Measurements from ENCODE around the gene ITGAV. TPM values are rescaled to one million over a fixed set of nuclear protein-coding genes. Genes with fewer than 3 reads are reported as not detected.

ITGAV gene
- total RNA-seq, 4 donors from 2014 or later = 28.9 to 67.0 (median 52.1) TPM

- H3K4me3 ChIP-seq = no peak overlapping the region
- no peak for DNase-seq
- H3K4me1 ChIP-seq = no peaks in the 10 kb centered on the region
- TF ChIP-seq POLR2AphosphoS5 (IDR thresholded peaks at IDR 0.05) (no peak), POLR2A (IDR thresholded peaks at IDR 0.05) (no peak), EP300 (IDR thresholded peaks at IDR 0.05; ENCODE audit: low read depth) (no peak)
- TF ChIP-seq, protein P1, sequence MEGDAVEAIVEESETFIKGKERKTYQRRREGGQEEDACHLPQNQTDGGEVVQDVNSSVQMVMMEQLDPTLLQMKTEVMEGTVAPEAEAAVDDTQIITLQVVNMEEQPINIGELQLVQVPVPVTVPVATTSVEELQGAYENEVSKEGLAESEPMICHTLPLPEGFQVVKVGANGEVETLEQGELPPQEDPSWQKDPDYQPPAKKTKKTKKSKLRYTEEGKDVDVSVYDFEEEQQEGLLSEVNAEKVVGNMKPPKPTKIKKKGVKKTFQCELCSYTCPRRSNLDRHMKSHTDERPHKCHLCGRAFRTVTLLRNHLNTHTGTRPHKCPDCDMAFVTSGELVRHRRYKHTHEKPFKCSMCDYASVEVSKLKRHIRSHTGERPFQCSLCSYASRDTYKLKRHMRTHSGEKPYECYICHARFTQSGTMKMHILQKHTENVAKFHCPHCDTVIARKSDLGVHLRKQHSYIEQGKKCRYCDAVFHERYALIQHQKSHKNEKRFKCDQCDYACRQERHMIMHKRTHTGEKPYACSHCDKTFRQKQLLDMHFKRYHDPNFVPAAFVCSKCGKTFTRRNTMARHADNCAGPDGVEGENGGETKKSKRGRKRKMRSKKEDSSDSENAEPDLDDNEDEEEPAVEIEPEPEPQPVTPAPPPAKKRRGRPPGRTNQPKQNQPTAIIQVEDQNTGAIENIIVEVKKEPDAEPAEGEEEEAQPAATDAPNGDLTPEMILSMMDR (IDR thresholded peaks at IDR 0.05) = no peak
- peaks cover 0 to 17% (median 8%) of the 10 kb centered on the region in 4 donors for H3K36me3 ChIP-seq
- 48 to 53% methylated on average over 3 to 4 of the region's 4 CpGs for WGBS, 2 donors (ENCODE audit: low coverage in 1 of 2)
- H3K27ac ChIP-seq = no peak overlapping the region
- intact Hi-C loops (cut with DNase I; ENCODE audit: low total_unique reads) = no loop called here
- no peaks in the 10 kb centered on the region for H3K27me3 ChIP-seq
- H3K9me3 ChIP-seq = no peaks in the 10 kb centered on the region
- in situ Hi-C loops (cut with MboI; ENCODE audit: low pct_ligation_motif_present in 1 of 4, low pct_unique_long_range_greater_than_20kb in 1 of 4, low sequenced_read_pairs in 3 of 4) = loop anchor here (5.0 to 10.0 kb wide), 3 partner anchors 134 to 139 kb away; no protein-coding TSS in a partner anchor
These were observed 51.4 kb downstream of the ITGAV start for GRCh38 chr2:186641132-186641806.

DNA sequence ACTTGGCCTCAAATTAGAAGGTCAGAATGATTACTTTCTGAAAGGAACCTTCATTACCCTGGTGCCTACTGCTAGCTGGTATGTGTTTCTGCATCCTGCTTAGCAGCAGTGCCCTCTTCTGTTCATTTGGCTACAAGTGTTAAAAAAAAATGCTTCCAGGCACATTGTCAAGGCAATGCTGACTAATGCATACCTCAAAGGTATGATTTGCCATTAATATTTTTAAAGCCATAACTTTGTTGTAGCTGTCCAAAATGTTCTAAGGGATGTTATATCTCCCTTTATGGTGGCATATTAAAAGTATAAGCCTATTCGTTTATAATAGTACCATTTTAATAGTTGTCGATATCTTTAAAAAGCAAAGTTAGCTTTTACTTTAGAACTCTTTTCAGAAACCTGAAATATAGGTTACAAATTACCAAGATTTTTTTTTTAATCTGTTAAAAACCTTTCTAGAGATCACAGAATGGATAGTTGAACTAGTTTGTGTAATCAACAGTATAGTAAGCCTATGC, 52.0 kb downstream of the ITGAV start:
- in situ Hi-C loops (cut with MboI; ENCODE audit: low pct_ligation_motif_present in 1 of 4, low pct_unique_long_range_greater_than_20kb in 1 of 4, low sequenced_read_pairs in 3 of 4) (loop anchor here (5.0 to 10.0 kb wide), 3 partner anchors 135 to 140 kb away; no protein-coding TSS in a partner anchor), intact Hi-C loops (cut with DNase I; ENCODE audit: low total_unique reads) (no loop called here)
- 80 to 88% methylated on average over 2 of the region's 2 CpGs for WGBS, 2 donors (ENCODE audit: low coverage in 1 of 2)
- peak; percentile 15 for DNase-seq
- H3K27ac ChIP-seq = no peak overlapping the region
- H3K9me3 ChIP-seq = no peaks in the 10 kb centered on the region
- no peak overlapping the region for H3K4me3 ChIP-seq
- H3K27me3 ChIP-seq = no peaks in the 10 kb centered on the region
- H3K4me1 ChIP-seq = no peaks in the 10 kb centered on the region
- TF ChIP-seq POLR2AphosphoS5 (IDR thresholded peaks at IDR 0.05) = no peak
- TF ChIP-seq, protein P1 (IDR thresholded peaks at IDR 0.05) = peak; percentile 55 to 62 (median 58)
- peaks cover 0 to 18% (median 8%) of the 10 kb centered on the region in 4 donors for H3K36me3 ChIP-seq

DNA sequence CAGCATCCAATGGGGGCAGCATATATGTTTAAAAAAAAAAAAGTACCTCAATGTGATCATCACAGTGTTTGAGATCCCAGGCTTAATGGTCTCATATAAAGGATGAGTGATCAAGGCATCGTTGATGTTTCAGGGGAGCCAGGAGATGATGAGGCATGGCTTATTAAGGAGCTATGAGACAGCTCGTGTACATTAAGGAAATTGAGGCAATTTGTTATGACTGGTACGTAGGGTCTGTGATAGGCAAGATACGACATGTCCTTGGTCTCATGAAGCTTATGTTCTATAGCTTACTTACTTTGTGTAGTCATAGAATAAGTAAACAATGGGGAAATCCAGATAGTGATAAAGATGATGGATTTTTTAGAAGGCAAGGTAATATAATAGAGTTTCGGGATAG, 54.9 kb downstream of the ITGAV start:
- H3K9me3 ChIP-seq = no peaks in the 10 kb centered on the region
- intact Hi-C loops (cut with DNase I; ENCODE audit: low total_unique reads) = no loop called here
- WGBS, 2 donors (ENCODE audit: low coverage in 1 of 2) = 89 to 91% methylated on average over 5 of the region's 5 CpGs

DNA sequence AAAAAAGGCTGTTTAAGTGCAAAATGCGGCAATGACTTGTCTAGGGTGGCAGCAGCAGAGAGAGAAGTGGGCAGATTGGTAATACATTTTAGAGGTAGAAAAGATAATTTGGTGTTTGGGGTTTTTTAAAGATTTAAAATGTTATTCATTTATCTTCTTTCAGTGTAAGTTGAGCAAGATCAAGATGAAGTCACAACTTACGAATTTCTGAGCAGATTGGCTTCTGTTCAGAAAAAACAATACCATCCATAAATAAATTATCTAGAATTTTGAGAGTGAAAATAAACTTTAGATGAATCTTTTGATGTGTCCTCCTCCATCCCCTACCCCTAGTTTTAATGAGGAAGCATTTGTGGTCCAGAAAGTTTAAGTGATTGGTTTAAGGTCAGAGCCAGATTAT, 56.1 kb downstream of the ITGAV start:
- DNase-seq = no peak
- H3K27ac ChIP-seq = no peak overlapping the region
- H3K36me3 ChIP-seq = peaks cover 0 to 30% (median 12%) of the 10 kb centered on the region in 4 donors
- intact Hi-C loops (cut with DNase I; ENCODE audit: low total_unique reads) = no loop called here
- 83 to 92% methylated on average over 2 of the region's 2 CpGs for WGBS, 2 donors (ENCODE audit: low coverage in 1 of 2)
- H3K4me3 ChIP-seq = no peak overlapping the region
- H3K27me3 ChIP-seq = no peaks in the 10 kb centered on the region
- no peak for TF ChIP-seq POLR2AphosphoS5 (IDR thresholded peaks at IDR 0.05)
- TF ChIP-seq POLR2A (IDR thresholded peaks at IDR 0.05) = no peak
- no peaks in the 10 kb centered on the region for H3K9me3 ChIP-seq
- no peaks in the 10 kb centered on the region for H3K4me1 ChIP-seq
- in situ Hi-C loops (cut with MboI; ENCODE audit: low pct_ligation_motif_present in 1 of 4, low pct_unique_long_range_greater_than_20kb in 1 of 4, low sequenced_read_pairs in 3 of 4) = loop anchor here in 2 of 4 donors (10.0 kb wide), 1 partner anchor 141 kb away; no protein-coding TSS in a partner anchor

More for the DNA sequence above, 54.9 kb downstream of the ITGAV start:
- TF ChIP-seq POLR2A (IDR thresholded peaks at IDR 0.05) = no peak
- TF ChIP-seq POLR2AphosphoS5 (IDR thresholded peaks at IDR 0.05) = no peak
- TF ChIP-seq EP300 (IDR thresholded peaks at IDR 0.05; ENCODE audit: low read depth) = no peak
- TF ChIP-seq, protein P1 (IDR thresholded peaks at IDR 0.05) = no peak
- H3K4me3 ChIP-seq = no peak overlapping the region
- in situ Hi-C loops (cut with MboI; ENCODE audit: low pct_ligation_motif_present in 1 of 4, low pct_unique_long_range_greater_than_20kb in 1 of 4, low sequenced_read_pairs in 3 of 4) = loop anchor here (5.0 to 10.0 kb wide), 3 partner anchors 137 to 142 kb away; no protein-coding TSS in a partner anchor
- no peak for DNase-seq
- peaks cover 0 to 30% (median 9%) of the 10 kb centered on the region in 4 donors for H3K36me3 ChIP-seq
- no peaks in the 10 kb centered on the region for H3K27me3 ChIP-seq
- no peaks in the 10 kb centered on the region for H3K4me1 ChIP-seq
- no peak overlapping the region for H3K27ac ChIP-seq
